Esophagus muscularis mucosa (tissue), 4 donors: ENCODE results near the gene GABRB2.

ENCODE experiments used
- EP300 ChIP-seq: sonication (generic); formaldehyde crosslinking; IDR thresholded peaks from one replicate; pipeline ENCODE4 v1.6.1; 2017; ENCODE audit warnings: antibody characterized with exemption
- POLR2A ChIP-seq: fragments of 450-650 bp; IDR thresholded peaks from one replicate; pipeline ENCODE4 v1.6.1; 2017; ENCODE audit warnings: antibody characterized with exemption, moderate library complexity, mild to moderate bottlenecking, low read depth
- POLR2AphosphoS5 ChIP-seq, 2 donors: sonication (generic); formaldehyde crosslinking; IDR thresholded peaks; one replicate each; pipeline ENCODE4 v1.6.1; 2017; ENCODE audit warnings: antibody characterized with exemption in 2 of 2
- TF ChIP-seq, protein P1 (sequence below), 3 experiments: fragments of 200-600 bp in 2 of 3; fragments of 450-650 bp in 1 of 3; sonication (generic) in 2 of 3; IDR thresholded peaks; one replicate each; pipeline ENCODE4 v1.5.1; 2017 to 2019; ENCODE audit warnings: antibody characterized with exemption in 3 of 3, mild to moderate bottlenecking in 2 of 3, moderate library complexity in 1 of 3

DNA sequence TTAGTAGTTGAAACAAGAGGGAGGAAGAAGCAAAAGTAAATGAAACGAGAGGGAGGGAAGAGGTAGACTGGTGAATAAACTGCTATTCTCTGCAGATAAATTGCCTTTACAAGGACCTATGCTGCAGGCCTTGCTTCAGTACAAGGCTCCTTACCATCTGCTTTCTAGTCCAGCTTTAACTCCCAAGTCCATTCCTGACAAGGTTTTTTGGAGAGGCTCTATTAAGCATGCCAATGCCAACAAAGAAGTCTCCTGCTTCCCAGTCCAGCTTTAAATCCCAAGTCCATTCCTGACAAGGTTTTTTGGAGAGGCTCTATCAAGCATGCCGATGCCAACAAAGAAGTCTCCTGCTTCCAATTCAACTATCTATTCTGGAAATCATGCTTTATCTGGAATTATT lies 244.9 kb downstream of the GABRB2 start:
- no peak for TF ChIP-seq POLR2A
- TF ChIP-seq, protein P1, sequence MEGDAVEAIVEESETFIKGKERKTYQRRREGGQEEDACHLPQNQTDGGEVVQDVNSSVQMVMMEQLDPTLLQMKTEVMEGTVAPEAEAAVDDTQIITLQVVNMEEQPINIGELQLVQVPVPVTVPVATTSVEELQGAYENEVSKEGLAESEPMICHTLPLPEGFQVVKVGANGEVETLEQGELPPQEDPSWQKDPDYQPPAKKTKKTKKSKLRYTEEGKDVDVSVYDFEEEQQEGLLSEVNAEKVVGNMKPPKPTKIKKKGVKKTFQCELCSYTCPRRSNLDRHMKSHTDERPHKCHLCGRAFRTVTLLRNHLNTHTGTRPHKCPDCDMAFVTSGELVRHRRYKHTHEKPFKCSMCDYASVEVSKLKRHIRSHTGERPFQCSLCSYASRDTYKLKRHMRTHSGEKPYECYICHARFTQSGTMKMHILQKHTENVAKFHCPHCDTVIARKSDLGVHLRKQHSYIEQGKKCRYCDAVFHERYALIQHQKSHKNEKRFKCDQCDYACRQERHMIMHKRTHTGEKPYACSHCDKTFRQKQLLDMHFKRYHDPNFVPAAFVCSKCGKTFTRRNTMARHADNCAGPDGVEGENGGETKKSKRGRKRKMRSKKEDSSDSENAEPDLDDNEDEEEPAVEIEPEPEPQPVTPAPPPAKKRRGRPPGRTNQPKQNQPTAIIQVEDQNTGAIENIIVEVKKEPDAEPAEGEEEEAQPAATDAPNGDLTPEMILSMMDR (IDR thresholded peaks at IDR 0.05) = no peak
- TF ChIP-seq EP300 = no peak
- TF ChIP-seq POLR2AphosphoS5 (IDR thresholded peaks at IDR 0.05) = no peak
